GM23338 (cell line): ENCODE data around the gene SZT2.

Source experiments
- CREB1 ChIP-seq: fragments of 250-450 bp; sonication (Bioruptor Pico); IDR thresholded peaks from 2 replicates; pipeline ENCODE4 v1.5.0; 2020; ENCODE audit warnings: low read depth, mild to moderate bottlenecking, moderate library complexity
- EZH2 ChIP-seq: fragments of 200-600 bp; sonication (generic); IDR thresholded peaks from one replicate; pipeline ENCODE4 v1.8.0; 2017; ENCODE audit warnings: antibody characterized with exemption, mild to moderate bottlenecking, low read depth; ENCODE audit not compliant: unreplicated experiment
- EZH2phosphoT487 ChIP-seq: fragments of 200-600 bp; sonication (generic); IDR thresholded peaks from one replicate; pipeline ENCODE4 v1.8.1; 2018; ENCODE audit warnings: antibody characterized with exemption; ENCODE audit not compliant: unreplicated experiment
- JUNB ChIP-seq: IDR thresholded peaks from one replicate; pipeline ENCODE4 v1.6.1; 2016; ENCODE audit warnings: antibody characterized with exemption; ENCODE audit not compliant: unreplicated experiment
- POLR2AphosphoS5 ChIP-seq: IDR thresholded peaks from 2 replicates; pipeline ENCODE4 v1.6.1; 2016; ENCODE audit warnings: antibody characterized with exemption, low read depth
- STAT1 ChIP-seq: IDR thresholded peaks from one replicate; pipeline ENCODE4 v1.6.1; 2016; ENCODE audit warnings: antibody characterized with exemption; ENCODE audit not compliant: unreplicated experiment
- ZNF114 ChIP-seq: fragments of 250-450 bp; sonication (Bioruptor Pico); IDR thresholded peaks from 2 replicates; pipeline ENCODE4 v1.5.0; 2020; ENCODE audit warnings: mild to moderate bottlenecking, moderate library complexity
- ZNF331 ChIP-seq: fragments of 250-450 bp; sonication (Bioruptor Pico); IDR thresholded peaks from 2 replicates; pipeline ENCODE4 v1.5.0; 2020; ENCODE audit warnings: low read depth, mild to moderate bottlenecking, moderate library complexity
- TF ChIP-seq, protein P1 (sequence below), 2 experiments: fragments of 200-600 bp in 1 of 2; sonication (generic) in 1 of 2; conservative IDR thresholded peaks; 2 replicates each; pipeline versions ENCODE4 v1.5.1 to v1.6.1; 2016 to 2017; ENCODE audit warnings: antibody characterized with exemption in 2 of 2, low read depth in 2 of 2, mild to moderate bottlenecking in 2 of 2, moderate library complexity in 1 of 2
- TF ChIP-seq, protein P2 (sequence below): IDR thresholded peaks from 2 replicates; pipeline ENCODE4 v1.6.1; 2016; ENCODE audit warnings: antibody characterized with exemption
- TF ChIP-seq, protein P3 (sequence below): IDR thresholded peaks from one replicate; pipeline ENCODE4 v1.6.1; 2018; ENCODE audit warnings: antibody characterized with exemption; ENCODE audit not compliant: unreplicated experiment

DNA sequence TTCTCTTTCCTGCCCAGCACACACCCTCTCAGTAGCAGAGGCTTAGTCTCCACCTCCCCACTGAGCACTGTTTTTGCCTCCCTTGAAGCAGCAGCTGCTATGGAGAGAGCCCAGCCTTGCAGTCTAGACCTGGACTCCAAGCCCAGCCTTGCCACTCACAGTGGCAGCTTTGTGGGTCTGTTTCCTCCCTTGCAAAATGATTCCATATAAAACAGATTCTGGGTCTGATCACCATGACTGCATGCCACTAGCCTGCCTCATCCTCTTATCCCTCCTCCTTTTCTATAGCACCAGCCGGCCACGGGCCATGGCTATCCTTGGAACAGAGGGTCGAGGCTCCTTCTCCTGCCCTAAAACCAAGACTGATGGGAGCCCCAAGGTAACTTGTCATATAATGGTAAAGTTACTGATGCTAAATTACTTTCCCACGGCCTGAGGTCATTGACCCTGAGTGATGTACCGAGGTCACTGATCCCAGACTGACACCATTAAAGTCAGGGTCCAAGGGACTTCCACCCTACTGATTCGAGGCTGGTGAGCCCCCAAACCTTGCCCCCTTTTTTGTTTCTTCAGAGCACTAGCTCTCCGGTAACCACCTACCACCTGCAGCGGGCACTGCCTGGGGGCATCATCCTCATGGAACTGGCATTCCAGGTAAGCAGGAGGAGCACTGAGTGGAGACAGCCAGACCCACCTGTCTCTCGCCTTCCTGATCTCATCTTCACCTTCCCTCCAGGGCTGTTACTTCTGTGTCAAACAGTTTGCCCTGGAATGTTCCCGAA, 56.1 kb downstream of the SZT2 start:
- no peak for TF ChIP-seq POLR2AphosphoS5
- no peak for TF ChIP-seq EZH2phosphoT487
- TF ChIP-seq, protein P1, sequence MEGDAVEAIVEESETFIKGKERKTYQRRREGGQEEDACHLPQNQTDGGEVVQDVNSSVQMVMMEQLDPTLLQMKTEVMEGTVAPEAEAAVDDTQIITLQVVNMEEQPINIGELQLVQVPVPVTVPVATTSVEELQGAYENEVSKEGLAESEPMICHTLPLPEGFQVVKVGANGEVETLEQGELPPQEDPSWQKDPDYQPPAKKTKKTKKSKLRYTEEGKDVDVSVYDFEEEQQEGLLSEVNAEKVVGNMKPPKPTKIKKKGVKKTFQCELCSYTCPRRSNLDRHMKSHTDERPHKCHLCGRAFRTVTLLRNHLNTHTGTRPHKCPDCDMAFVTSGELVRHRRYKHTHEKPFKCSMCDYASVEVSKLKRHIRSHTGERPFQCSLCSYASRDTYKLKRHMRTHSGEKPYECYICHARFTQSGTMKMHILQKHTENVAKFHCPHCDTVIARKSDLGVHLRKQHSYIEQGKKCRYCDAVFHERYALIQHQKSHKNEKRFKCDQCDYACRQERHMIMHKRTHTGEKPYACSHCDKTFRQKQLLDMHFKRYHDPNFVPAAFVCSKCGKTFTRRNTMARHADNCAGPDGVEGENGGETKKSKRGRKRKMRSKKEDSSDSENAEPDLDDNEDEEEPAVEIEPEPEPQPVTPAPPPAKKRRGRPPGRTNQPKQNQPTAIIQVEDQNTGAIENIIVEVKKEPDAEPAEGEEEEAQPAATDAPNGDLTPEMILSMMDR (conservative IDR thresholded peaks at IDR 0.05; ENCODE audit: low read depth in 2 of 2) = no peak
- TF ChIP-seq EZH2 = no peak
- TF ChIP-seq, protein P2, sequence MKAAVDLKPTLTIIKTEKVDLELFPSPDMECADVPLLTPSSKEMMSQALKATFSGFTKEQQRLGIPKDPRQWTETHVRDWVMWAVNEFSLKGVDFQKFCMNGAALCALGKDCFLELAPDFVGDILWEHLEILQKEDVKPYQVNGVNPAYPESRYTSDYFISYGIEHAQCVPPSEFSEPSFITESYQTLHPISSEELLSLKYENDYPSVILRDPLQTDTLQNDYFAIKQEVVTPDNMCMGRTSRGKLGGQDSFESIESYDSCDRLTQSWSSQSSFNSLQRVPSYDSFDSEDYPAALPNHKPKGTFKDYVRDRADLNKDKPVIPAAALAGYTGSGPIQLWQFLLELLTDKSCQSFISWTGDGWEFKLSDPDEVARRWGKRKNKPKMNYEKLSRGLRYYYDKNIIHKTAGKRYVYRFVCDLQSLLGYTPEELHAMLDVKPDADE = no peak
- TF ChIP-seq CREB1 (CRISPR knock-in tag) = no peak
- TF ChIP-seq, protein P3, sequence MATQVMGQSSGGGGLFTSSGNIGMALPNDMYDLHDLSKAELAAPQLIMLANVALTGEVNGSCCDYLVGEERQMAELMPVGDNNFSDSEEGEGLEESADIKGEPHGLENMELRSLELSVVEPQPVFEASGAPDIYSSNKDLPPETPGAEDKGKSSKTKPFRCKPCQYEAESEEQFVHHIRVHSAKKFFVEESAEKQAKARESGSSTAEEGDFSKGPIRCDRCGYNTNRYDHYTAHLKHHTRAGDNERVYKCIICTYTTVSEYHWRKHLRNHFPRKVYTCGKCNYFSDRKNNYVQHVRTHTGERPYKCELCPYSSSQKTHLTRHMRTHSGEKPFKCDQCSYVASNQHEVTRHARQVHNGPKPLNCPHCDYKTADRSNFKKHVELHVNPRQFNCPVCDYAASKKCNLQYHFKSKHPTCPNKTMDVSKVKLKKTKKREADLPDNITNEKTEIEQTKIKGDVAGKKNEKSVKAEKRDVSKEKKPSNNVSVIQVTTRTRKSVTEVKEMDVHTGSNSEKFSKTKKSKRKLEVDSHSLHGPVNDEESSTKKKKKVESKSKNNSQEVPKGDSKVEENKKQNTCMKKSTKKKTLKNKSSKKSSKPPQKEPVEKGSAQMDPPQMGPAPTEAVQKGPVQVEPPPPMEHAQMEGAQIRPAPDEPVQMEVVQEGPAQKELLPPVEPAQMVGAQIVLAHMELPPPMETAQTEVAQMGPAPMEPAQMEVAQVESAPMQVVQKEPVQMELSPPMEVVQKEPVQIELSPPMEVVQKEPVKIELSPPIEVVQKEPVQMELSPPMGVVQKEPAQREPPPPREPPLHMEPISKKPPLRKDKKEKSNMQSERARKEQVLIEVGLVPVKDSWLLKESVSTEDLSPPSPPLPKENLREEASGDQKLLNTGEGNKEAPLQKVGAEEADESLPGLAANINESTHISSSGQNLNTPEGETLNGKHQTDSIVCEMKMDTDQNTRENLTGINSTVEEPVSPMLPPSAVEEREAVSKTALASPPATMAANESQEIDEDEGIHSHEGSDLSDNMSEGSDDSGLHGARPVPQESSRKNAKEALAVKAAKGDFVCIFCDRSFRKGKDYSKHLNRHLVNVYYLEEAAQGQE = no peak
- TF ChIP-seq ZNF114 (CRISPR knock-in tag) = no peak
- no peak for TF ChIP-seq JUNB
- TF ChIP-seq STAT1 = no peak
- TF ChIP-seq ZNF331 (CRISPR knock-in tag) = no peak
